Activated CD4-positive, alpha-beta memory T cell treated with anti-CD3 and anti-CD28 coated beads, Interleukin-2, amount 10 ng/mL, durations not matched to agents 7 days and 5 days (primary cell): ENCODE measurements around the gene NAA38. TPM values are rescaled to one million over a fixed set of nuclear protein-coding genes. Genes with fewer than 3 reads are reported as not detected.
"Not testable (repeated sequence)": the region's sequence is repeated elsewhere in the genome, so short reads cannot be mapped to it uniquely, and the experiment has no call there.

Source experiments
- CTCF ChIA-PET: fragments of 350-600 bp; sonication (Branson Sonifier 250); formaldehyde crosslinking; loops from one replicate; lab custom pipeline; 2021; ENCODE audit warnings: antibody characterized with exemption, inconsistent platforms; lab: Charles Lee
- POLR2A ChIA-PET: fragments of 350-600 bp; sonication (Branson Sonifier 250); formaldehyde crosslinking; loops from one replicate; lab custom pipeline; 2021; ENCODE audit warnings: antibody characterized with exemption; lab: Charles Lee
- DNase-seq: peaks from one replicate; pipeline ENCODE4 v3.0.0-alpha.2; 2020
- H3K27ac Mint-ChIP-seq: one replicate; pipeline ENCODE4 v1.8.0; 2021; ENCODE audit warnings: mild to moderate bottlenecking, mixed read lengths
- H3K27me3 Mint-ChIP-seq: one replicate; pipeline ENCODE4 v1.8.0; 2021; ENCODE audit warnings: mixed read lengths
- H3K36me3 Mint-ChIP-seq: one replicate; pipeline ENCODE4 v1.8.0; 2021; ENCODE audit warnings: low read depth, mixed read lengths
- H3K4me1 Mint-ChIP-seq: one replicate; pipeline ENCODE4 v1.8.0; 2021; ENCODE audit warnings: mixed read lengths
- H3K4me3 Mint-ChIP-seq: one replicate; pipeline ENCODE4 v1.8.0; 2021; ENCODE audit warnings: mild to moderate bottlenecking, mixed read lengths
- H3K9me3 Mint-ChIP-seq: one replicate; pipeline ENCODE4 v1.8.0; 2021; ENCODE audit warnings: mixed read lengths
- total RNA-seq, 2 experiments: library from RNA; stranded (reverse); gene quantifications; one replicate each; pipeline ENCODE4 v1.2.3, GENCODE V29; 2021

The NAA38 gene
- total RNA-seq, 2 experiments from 2014 or later, result 69.8 to 76.9 TPM

DNA sequence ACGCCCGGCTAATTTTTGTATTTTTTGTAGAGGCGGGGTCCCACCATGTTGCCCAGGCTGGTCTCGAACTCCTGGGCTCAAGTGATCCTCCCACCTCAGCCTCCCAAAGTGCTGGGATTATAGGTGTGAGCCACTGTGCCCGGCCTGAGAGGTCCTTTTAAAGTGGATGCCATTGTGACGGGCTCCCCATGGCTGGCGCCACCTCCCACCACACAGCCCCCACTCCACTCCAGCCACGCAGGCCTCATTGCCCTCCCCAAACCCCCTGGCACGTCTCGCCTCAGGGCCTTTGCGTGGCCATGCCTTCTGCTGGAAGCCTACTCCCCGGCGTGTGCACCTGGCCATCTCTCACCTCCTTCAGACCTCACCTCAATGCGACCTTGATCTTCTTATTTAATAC is 35.2 kb downstream of the NAA38 start:
- Mint-ChIP-seq H3K4me3 (no peak overlapping the region), H3K9me3 (no peaks in the 10 kb centered on the region), H3K4me1 (no peaks in the 10 kb centered on the region), H3K36me3 (no peaks in the 10 kb centered on the region), H3K27me3 (peaks cover 16% of the 10 kb centered on the region), H3K27ac (no peak overlapping the region)
- DNase-seq, result no peak
- POLR2A ChIA-PET, result interaction anchor here (1.7 kb wide), 1 partner anchor 29 kb away, joined by 5 read pairs; no protein-coding TSS in a partner anchor
- CTCF ChIA-PET, result interaction anchor here (0.6 to 1.7 kb wide), 4 partner anchors 10 to 169 kb away, joined by 4 to 6 read pairs (median 5); no protein-coding TSS in a partner anchor

DNA sequence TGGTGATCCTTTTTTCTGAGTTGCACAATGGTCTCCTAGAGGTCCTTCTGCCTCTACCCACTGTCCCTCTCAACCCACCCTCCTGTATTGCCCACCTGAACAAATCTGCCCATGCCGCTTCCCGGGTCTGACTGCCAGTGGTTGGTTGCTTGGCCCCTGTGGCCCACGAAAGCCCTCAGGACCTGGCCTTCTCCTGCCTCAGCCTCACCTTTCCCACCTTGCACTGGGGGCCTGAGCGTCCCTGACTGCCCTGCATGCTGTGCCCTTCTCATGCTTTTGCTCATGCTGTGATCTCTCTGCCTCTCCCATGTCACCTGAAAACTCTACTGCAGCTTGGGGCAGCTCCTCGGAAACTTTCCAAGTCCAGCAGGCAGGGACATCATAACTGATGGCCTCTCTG is 37.1 kb downstream of the NAA38 start:
- H3K27me3 Mint-ChIP-seq, result peaks cover 6% of the 10 kb centered on the region
- ChIA-PET POLR2A (interaction anchor here (1.7 kb wide), 1 partner anchor 31 kb away, joined by 5 read pairs; no protein-coding TSS in a partner anchor), CTCF (no interaction called here)
- no peaks in the 10 kb centered on the region for H3K9me3 Mint-ChIP-seq
- H3K4me1 Mint-ChIP-seq, result no peaks in the 10 kb centered on the region
- no peak for DNase-seq
- H3K27ac Mint-ChIP-seq, result no peak overlapping the region
- no peaks in the 10 kb centered on the region for H3K36me3 Mint-ChIP-seq
- H3K4me3 Mint-ChIP-seq, result no peak overlapping the region

DNA sequence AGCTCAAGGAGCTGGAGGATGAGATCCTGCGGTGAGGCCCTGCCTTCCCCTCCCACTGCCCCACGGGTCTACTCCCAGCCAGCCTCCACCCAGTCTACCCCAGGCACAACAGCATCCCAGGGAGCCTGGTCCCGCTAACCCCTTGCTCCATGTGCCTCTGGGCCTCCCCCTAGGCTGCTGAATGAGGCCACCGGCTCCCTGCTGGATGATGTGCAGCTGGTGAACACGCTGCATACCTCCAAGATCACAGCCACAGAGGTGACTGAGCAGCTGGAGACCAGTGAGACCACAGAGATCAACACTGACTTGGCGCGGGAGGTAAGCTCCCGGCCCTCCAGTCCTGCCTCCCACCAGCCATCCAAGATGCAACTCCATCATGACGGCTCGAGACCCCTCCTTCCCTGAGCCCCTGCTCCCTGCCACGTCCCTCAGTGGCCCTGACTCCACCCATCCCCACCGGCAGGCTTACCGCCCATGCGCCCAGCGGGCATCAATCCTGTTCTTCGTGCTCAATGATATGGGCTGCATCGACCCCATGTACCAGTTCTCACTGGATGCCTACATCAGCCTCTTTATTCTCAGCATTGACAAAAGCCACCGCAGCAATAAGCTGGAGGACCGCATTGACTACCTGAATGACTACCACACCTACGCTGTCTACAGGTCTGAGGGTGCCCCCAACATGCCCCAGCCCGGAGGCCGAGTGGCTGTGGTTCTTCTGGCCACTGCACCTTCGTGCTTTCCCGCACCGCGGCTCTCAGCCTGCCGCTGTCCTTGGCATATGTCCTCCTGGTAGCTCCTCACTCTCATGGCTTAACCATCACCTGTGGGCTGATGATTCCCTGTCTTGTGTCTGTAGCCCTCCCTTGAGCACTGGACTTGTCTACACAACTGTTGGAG is 38.4 kb downstream of the NAA38 start:
- no peak for DNase-seq
- Mint-ChIP-seq H3K4me1 (no peaks in the 10 kb centered on the region), H3K9me3 (no peaks in the 10 kb centered on the region), H3K4me3 (no peak overlapping the region), H3K27ac (no peak overlapping the region), H3K36me3 (no peaks in the 10 kb centered on the region), H3K27me3 (peaks cover 3% of the 10 kb centered on the region)
- CTCF ChIA-PET, result no interaction called here
- POLR2A ChIA-PET, result no interaction called here

DNA sequence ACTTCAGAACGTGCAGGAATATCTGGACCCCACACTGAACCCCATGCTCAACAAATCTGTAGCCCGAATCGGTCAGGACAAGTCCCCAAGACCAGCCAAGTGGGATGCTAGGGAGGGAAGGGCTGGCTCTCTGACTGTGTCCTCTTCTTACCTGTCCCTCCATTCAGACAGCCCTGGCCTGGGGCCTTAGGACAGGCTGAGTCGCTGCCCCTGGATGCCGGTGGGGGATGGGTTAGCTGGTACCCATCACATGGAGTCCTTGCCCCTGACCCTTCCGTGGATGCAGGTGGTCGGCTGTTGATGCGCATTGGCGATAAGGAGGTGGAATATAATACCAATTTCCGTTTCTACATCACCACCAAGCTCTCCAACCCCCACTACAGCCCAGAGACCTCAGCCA is 39.3 kb downstream of the NAA38 start:
- peaks cover 3% of the 10 kb centered on the region for H3K27me3 Mint-ChIP-seq
- DNase-seq, result no peak
- no peak overlapping the region for H3K4me3 Mint-ChIP-seq
- H3K4me1 Mint-ChIP-seq, result no peaks in the 10 kb centered on the region
- H3K36me3 Mint-ChIP-seq, result no peaks in the 10 kb centered on the region
- no peak overlapping the region for H3K27ac Mint-ChIP-seq
- ChIA-PET POLR2A (no interaction called here), CTCF (no interaction called here)
- H3K9me3 Mint-ChIP-seq, result no peaks in the 10 kb centered on the region

DNA sequence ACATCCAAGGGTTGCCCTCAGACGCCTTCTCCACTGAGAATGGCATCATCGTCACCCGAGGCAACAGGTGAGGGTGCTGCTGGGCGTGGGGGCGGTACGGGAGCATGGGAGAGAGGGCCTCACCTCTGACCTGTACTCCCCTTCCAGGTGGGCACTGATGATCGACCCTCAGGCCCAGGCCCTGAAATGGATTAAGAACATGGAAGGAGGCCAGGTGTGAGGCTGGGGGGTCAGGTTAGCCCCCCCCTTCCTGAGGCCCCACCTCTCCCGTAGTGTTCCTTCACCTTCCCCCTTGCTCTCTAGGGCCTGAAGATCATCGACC is 39.8 kb downstream of the NAA38 start:
- peaks cover 3% of the 10 kb centered on the region for H3K27me3 Mint-ChIP-seq
- H3K4me1 Mint-ChIP-seq, result no peaks in the 10 kb centered on the region
- H3K4me3 Mint-ChIP-seq, result no peak overlapping the region
- no peak for DNase-seq
- ChIA-PET CTCF (no interaction called here), POLR2A (no interaction called here)
- no peak overlapping the region for H3K27ac Mint-ChIP-seq
- H3K36me3 Mint-ChIP-seq, result no peaks in the 10 kb centered on the region
- H3K9me3 Mint-ChIP-seq, result no peaks in the 10 kb centered on the region

DNA sequence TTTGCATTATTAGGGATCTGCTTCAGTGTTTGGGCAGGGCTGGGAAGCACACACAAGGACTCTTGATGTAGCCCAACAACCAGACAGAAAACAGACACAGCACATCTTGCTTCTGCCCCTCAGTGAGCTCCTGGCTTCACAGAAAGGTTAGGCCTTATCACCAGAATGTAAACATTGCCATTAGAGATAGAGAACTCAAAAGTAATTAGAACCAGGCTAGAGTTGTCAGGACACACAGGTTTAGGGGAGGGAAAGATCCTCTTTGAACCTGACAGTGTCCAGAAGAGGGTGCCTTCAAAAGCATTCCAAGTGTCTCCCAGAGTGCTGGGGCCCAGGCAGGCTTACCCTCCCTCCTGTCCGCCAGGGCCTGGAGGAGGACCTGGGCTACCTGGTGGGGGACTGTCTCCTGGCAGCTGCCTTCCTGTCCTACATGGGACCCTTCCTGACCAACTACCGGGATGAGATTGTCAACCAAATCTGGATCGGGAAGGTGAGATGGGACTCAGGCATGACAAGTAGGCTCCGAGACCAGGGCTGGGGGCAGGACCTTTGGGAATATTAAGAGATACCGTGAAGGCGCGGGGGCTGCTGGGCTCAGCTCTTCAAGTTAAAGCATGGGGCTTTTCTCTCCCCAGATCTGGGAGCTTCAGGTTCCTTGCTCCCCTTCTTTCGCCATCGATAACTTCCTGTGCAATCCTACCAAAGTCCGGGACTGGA is 40.3 kb downstream of the NAA38 start:
- H3K4me3 Mint-ChIP-seq, result no peak overlapping the region
- ChIA-PET POLR2A (interaction anchor here (0.7 kb wide), 1 partner anchor 40 kb away, joined by 4 read pairs; the partner anchor contains the start of gene NAA38), CTCF (interaction anchor here (1.0 kb wide), 1 partner anchor 73 kb away, joined by 3 read pairs; no protein-coding TSS in a partner anchor)
- no peaks in the 10 kb centered on the region for H3K4me1 Mint-ChIP-seq
- no peak for DNase-seq
- no peaks in the 10 kb centered on the region for H3K36me3 Mint-ChIP-seq
- peaks cover 3% of the 10 kb centered on the region for H3K27me3 Mint-ChIP-seq
- no peak overlapping the region for H3K27ac Mint-ChIP-seq
- no peaks in the 10 kb centered on the region for H3K9me3 Mint-ChIP-seq

DNA sequence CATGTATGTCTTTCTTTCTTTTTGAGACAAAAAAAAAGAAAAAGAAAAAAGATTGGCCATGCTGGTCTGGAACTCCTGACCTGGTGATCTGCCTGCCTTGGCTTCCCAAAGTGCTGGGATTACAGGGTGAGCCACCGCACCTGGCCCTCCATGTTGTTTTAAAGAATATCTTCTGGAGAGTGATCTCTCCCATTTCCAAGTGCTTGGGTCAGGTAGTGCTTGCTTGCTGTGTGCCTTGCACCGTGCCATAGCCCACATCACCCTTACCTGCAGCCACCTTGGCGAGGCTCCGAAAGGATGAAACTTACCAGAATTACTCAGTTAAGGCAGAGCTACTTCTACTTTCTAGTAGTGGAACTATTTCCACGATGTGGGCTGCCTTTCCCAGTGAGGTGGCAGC is 42.4 kb downstream of the NAA38 start:
- CTCF ChIA-PET, result interaction anchor here (1.3 kb wide), 1 partner anchor 10 kb away, joined by 4 read pairs; no protein-coding TSS in a partner anchor
- no peak overlapping the region for H3K27ac Mint-ChIP-seq
- POLR2A ChIA-PET, result no interaction called here
- H3K4me1 Mint-ChIP-seq, result no peaks in the 10 kb centered on the region
- H3K4me3 Mint-ChIP-seq, result no peak overlapping the region
- H3K9me3 Mint-ChIP-seq, result no peaks in the 10 kb centered on the region
- H3K27me3 Mint-ChIP-seq, result no peaks in the 10 kb centered on the region
- no peaks in the 10 kb centered on the region for H3K36me3 Mint-ChIP-seq
- no peak for DNase-seq

DNA sequence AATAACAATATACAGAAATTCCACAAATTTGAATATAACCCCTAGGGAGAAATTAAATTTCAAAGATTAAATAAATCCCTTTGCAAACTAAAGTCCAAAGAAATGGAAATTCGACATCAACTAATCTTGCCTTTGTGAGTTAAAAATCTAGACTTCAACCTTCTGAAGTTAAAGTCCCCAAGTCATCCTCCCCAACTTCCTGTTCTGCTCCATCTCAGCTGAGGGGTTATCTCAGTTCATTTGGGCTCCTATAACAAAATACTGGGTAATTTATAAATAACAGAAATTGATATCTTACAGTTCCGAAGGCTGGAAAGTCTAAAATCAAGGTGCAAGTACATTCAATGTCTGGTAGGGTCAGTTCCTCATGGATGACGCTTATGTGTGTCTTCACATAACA is 46.1 kb downstream of the NAA38 start:
- ChIA-PET CTCF (interaction anchor here (1.0 kb wide), 1 partner anchor 456 kb away, joined by 3 read pairs; the partner anchor contains the start of gene TMEM95), POLR2A (no interaction called here)
- Mint-ChIP-seq H3K27me3 (peaks cover 6% of the 10 kb centered on the region), H3K4me3 (no peak overlapping the region), H3K27ac (no peak overlapping the region), H3K4me1 (no peaks in the 10 kb centered on the region), H3K9me3 (no peaks in the 10 kb centered on the region), H3K36me3 (no peaks in the 10 kb centered on the region)
- no peak for DNase-seq

DNA sequence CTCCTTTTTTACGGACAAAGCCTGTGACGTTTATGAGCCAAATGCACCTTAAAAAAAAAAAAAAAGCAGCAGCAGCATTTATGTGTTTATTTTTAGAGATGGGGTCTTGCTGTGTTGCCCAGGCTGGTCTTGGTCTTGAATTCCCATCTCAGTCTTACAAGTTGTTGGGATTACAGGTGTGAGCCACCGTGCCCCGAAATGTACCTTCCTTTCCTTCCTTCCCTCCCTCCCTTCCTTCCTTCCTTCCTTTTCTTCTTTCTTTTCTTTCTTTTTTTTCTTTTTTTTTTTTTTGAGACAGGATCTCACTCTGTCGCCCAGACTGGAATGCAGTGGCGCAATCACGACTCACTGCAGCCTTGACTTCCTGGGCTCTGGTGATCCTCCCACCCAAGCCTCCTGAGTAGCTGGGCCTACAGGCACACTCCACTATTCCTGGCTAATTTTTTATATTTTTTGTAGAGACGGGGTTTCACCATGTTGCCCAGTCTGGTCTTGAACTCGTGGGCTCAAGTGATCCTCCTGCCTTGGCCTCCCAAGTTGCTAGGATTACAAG is 47.5 kb downstream of the NAA38 start:
- H3K9me3 Mint-ChIP-seq, H3K27ac Mint-ChIP-seq, H3K4me1 Mint-ChIP-seq, H3K36me3 Mint-ChIP-seq, POLR2A ChIA-PET, H3K4me3 Mint-ChIP-seq, H3K27me3 Mint-ChIP-seq, DNase-seq: not testable (repeated sequence)
- CTCF ChIA-PET, result interaction anchor here (0.7 kb wide), 1 partner anchor 20 kb away, joined by 3 read pairs; no protein-coding TSS in a partner anchor

DNA sequence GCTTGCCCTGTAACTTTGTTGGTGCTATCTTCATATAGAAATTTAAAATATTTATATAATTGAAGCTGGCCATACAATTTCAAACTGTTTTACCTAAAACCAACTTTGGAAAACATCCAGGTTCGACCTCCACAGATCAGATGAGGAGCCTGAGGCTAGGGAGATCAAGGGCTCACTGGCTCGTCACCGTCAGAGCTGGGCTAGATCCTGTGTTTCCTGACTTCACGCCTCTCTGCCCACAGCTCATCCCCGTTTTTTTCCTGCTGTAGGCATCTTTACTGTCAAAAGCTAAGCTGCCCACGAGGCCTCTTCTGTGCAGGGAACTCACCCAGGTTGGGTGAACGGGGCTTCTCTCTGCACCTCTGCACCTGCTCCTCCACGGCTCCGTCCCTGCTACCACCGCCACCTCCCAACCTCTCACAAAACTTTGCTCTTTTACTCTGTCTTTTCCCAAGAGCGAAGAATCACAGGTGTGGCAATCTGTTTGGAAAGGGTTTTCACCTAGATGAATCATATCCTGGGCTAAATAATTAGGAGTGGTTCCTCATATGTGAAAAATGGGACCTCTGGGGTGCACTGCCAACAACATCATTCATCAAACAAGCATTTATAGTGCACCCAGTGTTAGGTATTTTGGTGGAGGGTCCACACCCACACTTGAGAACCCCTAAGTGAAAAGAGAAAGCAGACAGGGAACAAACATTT is 48.1 kb downstream of the NAA38 start:
- Mint-ChIP-seq H3K27me3 (peaks cover 8% of the 10 kb centered on the region), H3K4me3 (no peak overlapping the region), H3K4me1 (no peaks in the 10 kb centered on the region), H3K27ac (no peak overlapping the region), H3K36me3 (no peaks in the 10 kb centered on the region), H3K9me3 (no peaks in the 10 kb centered on the region)
- ChIA-PET POLR2A (no interaction called here), CTCF (no interaction called here)
- DNase-seq, result no peak

DNA sequence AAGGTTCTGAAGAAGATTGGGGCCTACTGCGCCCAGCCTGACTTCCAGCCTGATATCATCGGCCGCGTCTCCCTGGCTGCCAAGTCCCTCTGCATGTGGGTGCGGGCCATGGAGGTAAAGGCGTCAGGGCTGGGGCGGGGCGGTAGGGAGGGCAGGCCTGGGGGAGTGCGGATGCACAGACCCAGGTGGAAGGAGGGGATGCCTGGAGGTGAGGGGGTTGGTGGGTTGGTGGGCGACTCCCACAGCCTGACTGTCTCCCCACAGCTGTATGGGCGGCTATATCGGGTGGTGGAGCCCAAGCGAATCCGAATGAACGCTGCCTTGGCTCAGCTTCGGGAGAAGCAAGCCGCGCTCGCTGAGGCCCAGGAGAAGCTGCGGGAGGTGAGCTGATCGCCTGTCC is 50.2 kb downstream of the NAA38 start:
- H3K27ac Mint-ChIP-seq, result no peak overlapping the region
- no peaks in the 10 kb centered on the region for H3K4me1 Mint-ChIP-seq
- H3K36me3 Mint-ChIP-seq, result no peaks in the 10 kb centered on the region
- H3K27me3 Mint-ChIP-seq, result peaks cover 8% of the 10 kb centered on the region
- H3K9me3 Mint-ChIP-seq, result no peaks in the 10 kb centered on the region
- ChIA-PET CTCF (no interaction called here), POLR2A (interaction anchor here (0.9 kb wide), 1 partner anchor 352 kb away, joined by 3 read pairs; no protein-coding TSS in a partner anchor)
- H3K4me3 Mint-ChIP-seq, result no peak overlapping the region
- DNase-seq, result no peak
